Measurements from ENCODE around the gene MFGE8.
"Not testable (repeated sequence)": the region's sequence is repeated elsewhere in the genome, so short reads cannot be mapped to it uniquely, and the experiment has no call there.

MFGE8 gene

GRCh38 chr15:88932875-88933330 lies 19.7 kb upstream of the MFGE8 start:
- H3K27ac Mint-ChIP-seq = no peak overlapping the region
- no peak for TF ChIP-seq CTCF (IDR thresholded peaks at IDR 0.05)
- H3K27me3 Mint-ChIP-seq (ENCODE audit: low read depth, poor library complexity) = peaks cover 7% of the 10 kb centered on the region
- peaks cover 69% of the 10 kb centered on the region for H3K9me3 Mint-ChIP-seq
- no peak for DNase-seq
- peaks cover 6% of the 10 kb centered on the region for H3K36me3 Mint-ChIP-seq (ENCODE audit: low read depth)
- peaks cover 12% of the 10 kb centered on the region for H3K4me1 Mint-ChIP-seq
- no peak overlapping the region for H3K4me3 Mint-ChIP-seq

DNA sequence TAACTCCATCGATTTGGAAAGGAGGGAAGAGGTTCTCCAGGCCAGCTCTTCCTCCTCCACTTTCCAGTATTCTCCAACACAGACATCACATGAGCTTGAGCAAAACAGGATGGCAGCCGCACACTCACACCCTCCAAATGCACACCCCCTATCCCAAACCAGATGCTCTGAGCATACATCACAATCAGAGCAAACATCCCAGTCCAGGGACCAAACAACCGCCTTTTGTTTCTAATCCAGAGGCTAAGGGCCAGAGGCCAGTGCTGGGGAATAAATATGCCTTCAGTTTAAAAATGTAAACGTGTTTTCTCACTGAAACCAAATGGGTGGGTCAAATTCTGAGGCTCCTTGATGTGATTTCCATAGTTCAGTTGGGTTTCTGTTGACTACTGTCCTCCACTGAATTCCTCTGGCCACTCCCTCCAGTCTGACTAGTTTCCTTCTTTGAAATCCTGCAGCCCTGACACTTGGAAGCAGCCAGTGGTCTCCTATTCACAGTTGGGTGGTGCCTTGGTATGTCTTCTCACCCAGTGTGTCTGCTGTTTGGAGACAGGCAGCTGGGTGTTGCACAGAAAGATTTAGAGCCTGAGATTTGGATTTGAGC lies 19.2 kb upstream of the MFGE8 start:
- H3K27ac Mint-ChIP-seq = no peak overlapping the region
- H3K27me3 Mint-ChIP-seq (ENCODE audit: low read depth, poor library complexity) = peaks cover 7% of the 10 kb centered on the region
- no peak overlapping the region for H3K4me3 Mint-ChIP-seq
- peaks cover 6% of the 10 kb centered on the region for H3K36me3 Mint-ChIP-seq (ENCODE audit: low read depth)
- peaks cover 12% of the 10 kb centered on the region for H3K4me1 Mint-ChIP-seq
- no peak for DNase-seq
- TF ChIP-seq CTCF (IDR thresholded peaks at IDR 0.05) = no peak
- peaks cover 72% of the 10 kb centered on the region for H3K9me3 Mint-ChIP-seq

GRCh38 chr15:88930579-88930978 lies 17.4 kb upstream of the MFGE8 start:
- DNase-seq = no peak
- Mint-ChIP-seq H3K9me3 (peaks cover 81% of the 10 kb centered on the region), H3K4me1 (peaks cover 12% of the 10 kb centered on the region), H3K4me3 (no peak overlapping the region), H3K36me3 (ENCODE audit: low read depth) (peaks cover 6% of the 10 kb centered on the region), H3K27ac (no peak overlapping the region), H3K27me3 (ENCODE audit: low read depth, poor library complexity) (peaks cover 7% of the 10 kb centered on the region)
- TF ChIP-seq CTCF (IDR thresholded peaks at IDR 0.05) = no peak

- not testable (repeated sequence) for DNase-seq
- H3K9me3 Mint-ChIP-seq = peaks cover 73% of the 10 kb centered on the region
Observed at GRCh38 chr15:88929358-88930098, 16.3 kb upstream of the MFGE8 start.

GRCh38 chr15:88928192-88928591 lies 15.0 kb upstream of the MFGE8 start:
- H3K4me3 Mint-ChIP-seq; H3K27ac Mint-ChIP-seq; DNase-seq; H3K27me3 Mint-ChIP-seq (ENCODE audit: low read depth, poor library complexity); H3K36me3 Mint-ChIP-seq (ENCODE audit: low read depth): not testable (repeated sequence)
- H3K9me3 Mint-ChIP-seq = peaks cover 70% of the 10 kb centered on the region
- peaks cover 21% of the 10 kb centered on the region for H3K4me1 Mint-ChIP-seq

More at GRCh38 chr15:88929358-88930098, 16.3 kb upstream of the MFGE8 start:
- H3K36me3 Mint-ChIP-seq (ENCODE audit: low read depth); H3K27ac Mint-ChIP-seq; H3K27me3 Mint-ChIP-seq (ENCODE audit: low read depth, poor library complexity); H3K4me3 Mint-ChIP-seq: not testable (repeated sequence)
- peaks cover 12% of the 10 kb centered on the region for H3K4me1 Mint-ChIP-seq

DNA sequence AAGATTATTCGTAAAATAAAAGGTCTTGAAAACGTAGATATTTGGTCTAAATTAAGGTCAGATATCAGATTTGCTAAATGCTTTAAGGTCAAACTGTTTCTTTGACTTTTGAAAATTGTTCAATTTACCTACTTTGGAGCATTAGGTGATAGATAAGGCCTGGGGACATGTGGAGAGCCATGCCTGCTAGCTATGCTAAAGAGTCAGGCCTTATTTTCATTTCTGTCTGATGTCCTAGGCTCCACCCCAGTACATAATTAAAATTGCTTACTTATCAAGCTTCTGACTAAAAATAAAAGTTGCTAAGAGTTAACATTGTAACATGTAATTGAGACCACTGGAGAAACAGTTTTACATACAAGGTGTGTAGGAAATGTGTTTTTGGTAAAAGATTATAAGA lies 12.5 kb upstream of the MFGE8 start:
- not testable (repeated sequence) for H3K36me3 Mint-ChIP-seq (ENCODE audit: low read depth); H3K27me3 Mint-ChIP-seq (ENCODE audit: low read depth, poor library complexity); H3K4me3 Mint-ChIP-seq; H3K27ac Mint-ChIP-seq; DNase-seq
- peaks cover 54% of the 10 kb centered on the region for H3K9me3 Mint-ChIP-seq
- H3K4me1 Mint-ChIP-seq = peaks cover 22% of the 10 kb centered on the region

GRCh38 chr15:88920892-88921435 lies 7.8 kb upstream of the MFGE8 start:
- H3K4me1 Mint-ChIP-seq = peaks cover 38% of the 10 kb centered on the region
- H3K27ac Mint-ChIP-seq = peak overlapping the region; percentile 98
- not testable (repeated sequence) for DNase-seq; H3K27me3 Mint-ChIP-seq (ENCODE audit: low read depth, poor library complexity); H3K4me3 Mint-ChIP-seq; H3K36me3 Mint-ChIP-seq (ENCODE audit: low read depth)
- H3K9me3 Mint-ChIP-seq = peaks cover 22% of the 10 kb centered on the region

All from nephron progenitor cell (in vitro differentiated cells).